Effector memory CD4-positive, alpha-beta T cell (primary cell): Measurements from ENCODE around the gene DYNLT1.
A peak's percentile ranks its signal among the peaks of the same experiment; 100 is the strongest.
"Not testable (repeated sequence)": the region's sequence is repeated elsewhere in the genome, so short reads cannot be mapped to it uniquely, and the experiment has no call there.

Experiments used
- DNase-seq, 3 donors: peaks; one replicate each; pipeline ENCODE4 v3.0.0-alpha.2; 2020
- H3K27ac ChIP-seq: 2 replicates; pipeline ENCODE4 v1.7.0; 2013; ENCODE audit warnings: mild to moderate bottlenecking, low read length, moderate library complexity; ENCODE audit not compliant: insufficient read depth, poor library complexity, severe bottlenecking
- H3K27me3 ChIP-seq: replicated peaks from 2 replicates; pipeline ENCODE4 v1.7.0; 2013; ENCODE audit warnings: mild to moderate bottlenecking, low read length; ENCODE audit not compliant: insufficient read depth, control insufficient read depth, poor library complexity, severe bottlenecking
- H3K36me3 ChIP-seq: 2 replicates; pipeline ENCODE4 v1.7.0; 2013; ENCODE audit warnings: mild to moderate bottlenecking, low read length, moderate library complexity; ENCODE audit not compliant: control insufficient read depth, insufficient read depth
- H3K4me1 ChIP-seq: 2 replicates; pipeline ENCODE4 v1.7.0; 2013; ENCODE audit warnings: low read length, mild to moderate bottlenecking; ENCODE audit not compliant: control insufficient read depth, insufficient read depth, poor library complexity, severe bottlenecking
- H3K4me3 ChIP-seq: 2 replicates; pipeline ENCODE4 v1.7.0; 2013; ENCODE audit warnings: low read length, low read depth, mild to moderate bottlenecking; ENCODE audit not compliant: insufficient read depth, poor library complexity, severe bottlenecking
- H3K9me3 ChIP-seq: 2 replicates; pipeline ENCODE4 v1.7.0; 2013; ENCODE audit warnings: mild to moderate bottlenecking, low read length, moderate library complexity; ENCODE audit not compliant: control insufficient read depth

Gene DYNLT1

GRCh38 chr6:158665332-158665731 lies 20.8 kb upstream of the DYNLT1 start:
- Histone ChIP-seq H3K36me3 (peaks cover 57% of the 10 kb centered on the region), H3K27ac (no peak overlapping the region), H3K4me3 (no peak overlapping the region), H3K4me1 (peaks cover 4% of the 10 kb centered on the region), H3K27me3 (no peaks in the 10 kb centered on the region), H3K9me3 (no peaks in the 10 kb centered on the region)
- DNase-seq: no peak

- peaks cover 55% of the 10 kb centered on the region for H3K36me3 ChIP-seq
- H3K4me3 ChIP-seq: no peak overlapping the region
- no peaks in the 10 kb centered on the region for H3K9me3 ChIP-seq
- no peak for DNase-seq
- no peak overlapping the region for H3K27ac ChIP-seq
- peaks cover 7% of the 10 kb centered on the region for H3K4me1 ChIP-seq
- H3K27me3 ChIP-seq: no peaks in the 10 kb centered on the region
These were observed 19.2 kb upstream of the DYNLT1 start for GRCh38 chr6:158663625-158664165.

- DNase-seq: no peak
- Histone ChIP-seq H3K36me3 (peaks cover 51% of the 10 kb centered on the region), H3K4me1 (peaks cover 7% of the 10 kb centered on the region), H3K9me3 (no peaks in the 10 kb centered on the region), H3K4me3 (no peak overlapping the region), H3K27ac (no peak overlapping the region), H3K27me3 (no peaks in the 10 kb centered on the region)
These were observed 18.5 kb upstream of the DYNLT1 start for GRCh38 chr6:158662954-158663624.

GRCh38 chr6:158662607-158662953 lies 18.0 kb upstream of the DYNLT1 start:
- DNase-seq: no peak
- Histone ChIP-seq H3K27me3 (no peaks in the 10 kb centered on the region), H3K4me1 (peaks cover 7% of the 10 kb centered on the region), H3K4me3 (no peak overlapping the region), H3K9me3 (no peaks in the 10 kb centered on the region), H3K27ac (no peak overlapping the region), H3K36me3 (peaks cover 48% of the 10 kb centered on the region)

GRCh38 chr6:158661156-158661685 lies 16.7 kb upstream of the DYNLT1 start:
- no peaks in the 10 kb centered on the region for H3K9me3 ChIP-seq
- H3K4me1 ChIP-seq: peaks cover 8% of the 10 kb centered on the region
- no peak overlapping the region for H3K27ac ChIP-seq

GRCh38 chr6:158660333-158660754 lies 15.8 kb upstream of the DYNLT1 start:
- H3K4me3 ChIP-seq: no peak overlapping the region
- H3K4me1 ChIP-seq: peaks cover 17% of the 10 kb centered on the region
- peak in 2 of 3 donors; percentile 13 to 24 for DNase-seq
- H3K9me3 ChIP-seq: no peaks in the 10 kb centered on the region
- no peaks in the 10 kb centered on the region for H3K27me3 ChIP-seq
- peaks cover 26% of the 10 kb centered on the region for H3K36me3 ChIP-seq
- no peak overlapping the region for H3K27ac ChIP-seq

More at GRCh38 chr6:158661156-158661685, 16.7 kb upstream of the DYNLT1 start:
- no peak for DNase-seq
- Histone ChIP-seq H3K36me3 (peaks cover 35% of the 10 kb centered on the region), H3K4me3 (no peak overlapping the region), H3K27me3 (no peaks in the 10 kb centered on the region)

GRCh38 chr6:158656986-158657385 lies 12.4 kb upstream of the DYNLT1 start:
- H3K27ac ChIP-seq, DNase-seq, H3K27me3 ChIP-seq, H3K4me3 ChIP-seq, H3K9me3 ChIP-seq, H3K36me3 ChIP-seq: not testable (repeated sequence)
- H3K4me1 ChIP-seq: peaks cover 40% of the 10 kb centered on the region

GRCh38 chr6:158655569-158656450 lies 11.3 kb upstream of the DYNLT1 start:
- H3K9me3 ChIP-seq: no peaks in the 10 kb centered on the region
- no peaks in the 10 kb centered on the region for H3K27me3 ChIP-seq
- H3K27ac ChIP-seq: peak overlapping the region; percentile 96
- peaks cover 44% of the 10 kb centered on the region for H3K4me1 ChIP-seq
- H3K36me3 ChIP-seq: no peaks in the 10 kb centered on the region
- H3K4me3 ChIP-seq: no peak overlapping the region
- DNase-seq: no peak

- no peaks in the 10 kb centered on the region for H3K27me3 ChIP-seq
- peak overlapping the region; percentile 96 for H3K27ac ChIP-seq
- no peaks in the 10 kb centered on the region for H3K9me3 ChIP-seq
- no peak overlapping the region for H3K4me3 ChIP-seq
- no peaks in the 10 kb centered on the region for H3K36me3 ChIP-seq
- DNase-seq: no peak
- peaks cover 44% of the 10 kb centered on the region for H3K4me1 ChIP-seq
These were observed 10.5 kb upstream of the DYNLT1 start for GRCh38 chr6:158654960-158655489.
